IMR-90 (cell line): Measurements from ENCODE around the gene C17orf100. TPM values are rescaled to one million over a fixed set of nuclear protein-coding genes. Genes with fewer than 3 reads are reported as not detected.

Source experiments
- ATAC-seq: fragments of 200-7000 bp; cut with Tn5 transposase; 2 replicates; pipeline ENCODE4 v1.9.1; 2020; ENCODE audit warnings: low read depth, mild to moderate bottlenecking, moderate library complexity
- BruUV-seq: library from RNA; stranded (reverse); fragments of 400-500 nt; replicated peaks from 2 replicates; lab custom pipeline; 2021; lab: Mats Ljungman, UMichigan
- CTCF ChIA-PET: fragments of 300-600 bp; formaldehyde crosslinking; extraction: SDS; loops from one replicate; lab custom pipeline; 2021; ENCODE audit warnings: antibody characterized with exemption; lab: Yijun Ruan, JAX
- POLR2A ChIA-PET: fragments of 300-600 bp; sonication (Branson Sonifier 250); formaldehyde crosslinking; loops from one replicate; lab custom pipeline; 2022; ENCODE audit warnings: antibody characterized with exemption; ENCODE audit not compliant: unreplicated experiment; lab: Charles Lee
- DNase-seq: peaks from one replicate; pipeline ENCODE4 v3.0.0; 2013
- H2AFZ ChIP-seq: replicated peaks from 2 replicates; pipeline ENCODE3; 2013; ENCODE audit warnings: low read length, mild to moderate bottlenecking; ENCODE audit not compliant: poor library complexity
- H2AK5ac ChIP-seq: 2 replicates; pipeline ENCODE4 v1.6.1; 2013; ENCODE audit warnings: low read depth, low read length, inconsistent platforms
- H2AK9ac ChIP-seq: replicated peaks from 2 replicates; pipeline ENCODE3; 2013; ENCODE audit warnings: mild to moderate bottlenecking, low read depth, low read length, moderate library complexity; ENCODE audit not compliant: poor library complexity
- H2BK120ac ChIP-seq: 2 replicates; pipeline ENCODE4 v1.6.1; 2013; ENCODE audit warnings: low read depth, low read length, inconsistent platforms
- H2BK15ac ChIP-seq: 3 replicates; pipeline ENCODE4 v1.6.1; 2013; ENCODE audit warnings: low read depth, low read length, inconsistent platforms
- H2BK20ac ChIP-seq: 2 replicates; pipeline ENCODE4 v1.6.1; 2013; ENCODE audit warnings: low read depth, mild to moderate bottlenecking, inconsistent platforms, low read length, moderate library complexity
- H2BK5ac ChIP-seq: 2 replicates; pipeline ENCODE4 v1.6.1; 2013; ENCODE audit warnings: mild to moderate bottlenecking, low read depth, low read length, inconsistent platforms; ENCODE audit not compliant: poor library complexity, severe bottlenecking
- H3K14ac ChIP-seq: replicated peaks from 2 replicates; pipeline ENCODE4 v1.6.1; 2013; ENCODE audit warnings: low read depth, low read length, inconsistent platforms
- H3K18ac ChIP-seq: 2 replicates; pipeline ENCODE4 v1.6.1; 2013; ENCODE audit warnings: low read depth, low read length, control low read depth
- H3K23ac ChIP-seq: 2 replicates; pipeline ENCODE4 v1.6.1; 2013; ENCODE audit warnings: low read depth, low read length, inconsistent platforms
- H3K27ac ChIP-seq: 2 replicates; pipeline ENCODE4 v1.5.1; 2013; ENCODE audit warnings: mild to moderate bottlenecking, control low read depth, low read length; ENCODE audit not compliant: insufficient read depth
- H3K27me3 ChIP-seq: 2 replicates; pipeline ENCODE4 v1.6.1; 2013; ENCODE audit warnings: low read length; ENCODE audit not compliant: control insufficient read depth, insufficient read depth
- H3K36me3 ChIP-seq: 2 replicates; pipeline ENCODE4 v1.6.1; 2013; ENCODE audit warnings: low read length, mixed read lengths; ENCODE audit not compliant: control insufficient read depth, insufficient read depth
- H3K4ac ChIP-seq: 2 replicates; pipeline ENCODE4 v1.6.1; 2013; ENCODE audit warnings: low read depth, low read length, inconsistent platforms
- H3K4me1 ChIP-seq: 2 replicates; pipeline ENCODE4 v1.6.1; 2013; ENCODE audit warnings: low read length, mixed read lengths; ENCODE audit not compliant: control insufficient read depth, insufficient read depth
- H3K4me2 ChIP-seq: 2 replicates; pipeline ENCODE4 v1.6.1; 2013; ENCODE audit warnings: low read depth, mild to moderate bottlenecking, control low read depth, low read length, moderate library complexity
- H3K4me3 ChIP-seq: 2 replicates; pipeline ENCODE4 v1.5.1; 2013; ENCODE audit warnings: low read depth, mild to moderate bottlenecking, control low read depth, low read length, moderate library complexity; ENCODE audit not compliant: insufficient read depth
- H3K56ac ChIP-seq: 2 replicates; pipeline ENCODE4 v1.6.1; 2013; ENCODE audit warnings: low read length, inconsistent platforms; ENCODE audit not compliant: insufficient read depth; ENCODE audit errors: extremely low read depth
- H3K79me1 ChIP-seq, 2 experiments: 2 replicates each; pipeline ENCODE4 v1.6.1; 2013; ENCODE audit warnings: low read length in 2 of 2, inconsistent platforms in 1 of 2, low read depth in 1 of 2
- H3K9ac ChIP-seq: 2 replicates; pipeline ENCODE4 v1.6.1; 2013; ENCODE audit warnings: low read depth, low read length, control low read depth
- H3K9me1 ChIP-seq: 2 replicates; pipeline ENCODE4 v1.6.1; 2013; ENCODE audit warnings: low read length, inconsistent platforms; ENCODE audit not compliant: insufficient read depth
- H3K9me3 ChIP-seq: 2 replicates; pipeline ENCODE4 v1.6.1; 2013; ENCODE audit warnings: low read length; ENCODE audit not compliant: control insufficient read depth, insufficient read depth
- H4K20me1 ChIP-seq: 2 replicates; pipeline ENCODE4 v1.6.1; 2013; ENCODE audit warnings: low read length, inconsistent platforms; ENCODE audit not compliant: insufficient read depth
- H4K5ac ChIP-seq: 2 replicates; pipeline ENCODE4 v1.6.1; 2013; ENCODE audit warnings: mild to moderate bottlenecking, low read depth, low read length, control low read depth
- H4K8ac ChIP-seq, 2 experiments: 2 replicates each; pipeline ENCODE4 v1.6.1; 2013; ENCODE audit warnings: low read depth in 2 of 2, low read length in 2 of 2, control low read depth in 1 of 2, inconsistent platforms in 1 of 2
- H4K91ac ChIP-seq: 2 replicates; pipeline ENCODE4 v1.6.1; 2013; ENCODE audit warnings: low read depth, low read length, inconsistent platforms; ENCODE audit not compliant: insufficient read depth
- CTCF ChIP-seq: conservative IDR thresholded peaks from 2 replicates; pipeline ENCODE4 v1.5.1; 2012; ENCODE audit warnings: mild to moderate bottlenecking, low read depth, low read length, improper control_type of control experiment
- MAFK ChIP-seq: IDR thresholded peaks from 2 replicates; pipeline ENCODE4 v1.6.1; 2012; ENCODE audit warnings: low read depth, low read length, improper control_type of control experiment
- MAZ ChIP-seq: IDR thresholded peaks from 2 replicates; pipeline ENCODE4 v1.6.1; 2012; ENCODE audit warnings: low read depth, mild to moderate bottlenecking, low read length, improper control_type of control experiment, moderate library complexity, borderline replicate concordance
- RAD21 ChIP-seq: IDR thresholded peaks from 2 replicates; pipeline ENCODE4 v1.6.1; 2012; ENCODE audit warnings: low read length, improper control_type of control experiment
- RFX5 ChIP-seq: IDR thresholded peaks from 2 replicates; pipeline ENCODE4 v1.8.0; 2012; ENCODE audit warnings: low read depth, mild to moderate bottlenecking, low read length, moderate library complexity
- WGBS, 2 experiments: methylation state at CpG; one replicate each; pipeline versions ENCODE4 v1.1.5 to v1.1.7; 2013; ENCODE audit warnings: missing lambda C conversion rate in 2 of 2; ENCODE audit not compliant: insufficient read length in 1 of 2; ENCODE audit errors: extremely low coverage in 2 of 2; 5-methylcytosine and 5-hydroxymethylcytosine counted together
- dilution Hi-C: fragments of 300-500 bp; cut with HindIII; formaldehyde crosslinking; loops from one replicate; pipeline ENCODE4 v1.14.3; 2018; ENCODE audit warnings: low sequenced_read_pairs; ENCODE audit not compliant: unreplicated experiment
- in situ Hi-C: fragments of 300-500 bp; cut with MboI; formaldehyde crosslinking; loops from 3 replicates; pipeline ENCODE4 v1.14.3; 2019; ENCODE audit warnings: low sequenced_read_pairs, inconsistent platforms, mixed read lengths
- intact Hi-C: fragments of 100-400 bp; cut with micrococcal nuclease; formaldehyde crosslinking; loops from 2 replicates; pipeline ENCODE4 v1.10.0; 2022
- polyA plus RNA-seq, 3 experiments: library from polyadenylated mRNA; depleted of rRNA; stranded (reverse); fragments of >200 nt; gene quantifications; 2 replicates each; pipeline ENCODE4 v1.2.3, GENCODE V29; 2012; ENCODE audit warnings: low replicate concordance in 1 of 3
- total RNA-seq: library from RNA; depleted of rRNA; stranded (reverse); fragments of >200 nt; gene quantifications from 2 replicates; pipeline ENCODE4 v1.2.3, GENCODE V29; 2012

Gene C17orf100
- total and polyA plus RNA-seq, 2 of the 4 experiments (the other 2 are of a cell fraction), result 0.18 to 1.8 TPM

- TF ChIP-seq RAD21, result no peak
- TF ChIP-seq RFX5, result no peak
- TF ChIP-seq MAZ, result no peak
- no peak for TF ChIP-seq MAFK
- no peak for TF ChIP-seq CTCF
- Histone ChIP-seq H4K91ac (no peak overlapping the region), H4K5ac (no peak overlapping the region), H3K79me1 (peaks cover 15 to 16% of the 10 kb centered on the region in 2 experiments; a peak in 3 of 4 replicates), H3K4me1 (no peaks in the 10 kb centered on the region; the same call in 1 of the 2 replicates), H3K9me3 (no peaks in the 10 kb centered on the region), H3K4me3 (no peak overlapping the region), H2BK20ac (no peak overlapping the region), H2AK9ac (no peak overlapping the region), H3K36me3 (peaks cover 44% of the 10 kb centered on the region), H3K9me1 (no peaks in the 10 kb centered on the region; the same call in 1 of the 2 replicates), H2AK5ac (no peak overlapping the region), H3K56ac (no peak overlapping the region), H3K18ac (no peak overlapping the region), H3K4me2 (no peak overlapping the region), H2BK120ac (no peak overlapping the region), H4K8ac (no peak overlapping the region), H2AFZ (no peak overlapping the region), H2BK15ac (no peak overlapping the region), H3K4ac (no peak overlapping the region), H3K23ac (no peak overlapping the region), H3K14ac (no peak overlapping the region), H2BK5ac (peak overlapping the region; percentile 0), H3K9ac (no peak overlapping the region), H4K20me1 (peaks cover 3% of the 10 kb centered on the region; the same call in 1 of the 2 replicates), H3K27ac (no peak overlapping the region), H3K27me3 (no peaks in the 10 kb centered on the region)
- ATAC-seq (no peak), DNase-seq (peak; percentile 11)
- intact Hi-C loops (no loop called here), in situ Hi-C loops (no loop called here), dilution Hi-C loops (no loop called here)
- ChIA-PET POLR2A (no interaction called here), CTCF (interaction anchor here (0.6 to 0.7 kb wide), 2 partner anchors 9 to 57 kb away, joined by 3 read pairs; no protein-coding TSS in a partner anchor)
- BruUV-seq, result no TSS peak
- no CpG with 5 or more reads among the region's 5 CpGs for WGBS, 2 experiments
Measured at GRCh38 chr17:6610011-6610410, 41.6 kb upstream of the C17orf100 start.
